HG02970 (cell line): ENCODE results near the gene DYDC2.
"Not testable (repeated sequence)": the region's sequence is repeated elsewhere in the genome, so short reads cannot be mapped to it uniquely, and the experiment has no call there.

Experiments used
- ATAC-seq: cut with Tn5 transposase; IDR thresholded peaks from one replicate; pipeline ENCODE4 v1.9.1; 2021; ENCODE audit warnings: mild to moderate bottlenecking, moderate library complexity, moderate number of reproducible peaks; ENCODE audit not compliant: unreplicated experiment, low FRiP score

DYDC2 gene

DNA sequence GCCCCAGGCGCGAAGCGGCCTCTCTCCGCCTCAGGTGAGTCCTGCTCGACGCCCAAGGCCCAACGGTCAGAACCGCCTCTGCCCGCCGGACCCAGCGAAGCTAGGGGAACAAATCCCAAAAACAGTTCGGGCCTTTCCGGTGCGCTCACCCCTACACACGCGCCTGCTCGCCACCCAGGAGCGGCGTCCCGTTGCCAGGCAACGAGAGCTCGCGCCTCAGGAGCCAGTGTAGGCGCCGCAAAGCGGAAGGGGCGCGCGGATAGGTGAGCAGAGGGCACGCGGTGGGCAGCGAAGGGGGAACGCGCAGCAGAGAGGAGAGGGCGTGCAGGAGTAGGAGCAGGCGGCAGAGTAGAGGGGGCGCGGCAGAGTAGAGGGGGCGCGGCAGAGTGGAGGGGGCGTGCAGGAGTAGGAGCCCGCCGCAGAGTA lies at the start of gene DYDC2, which contains the start of gene DYDC1:
Gene DYDC2, plus strand, starts transcription at position 219 of the 426 bp plus-strand sequence. CDS start 5,663 bp downstream, outside the sequence.
Gene DYDC1, minus strand, starts transcription at position 193 of the 426 bp plus-strand sequence. CDS start 4,154 bp downstream, outside the sequence.
- ATAC-seq, result no peak

- no peak for ATAC-seq
These were observed 43.1 kb upstream of the DYDC2 start for GRCh38 chr10:80313523-80313922.

- no peak for ATAC-seq
These were observed 41.2 kb upstream of the DYDC2 start for GRCh38 chr10:80315391-80315790.

GRCh38 chr10:80318742-80319141 lies 37.8 kb upstream of the DYDC2 start:
- no peak for ATAC-seq

- no peak for ATAC-seq
These were observed 37.3 kb upstream of the DYDC2 start for GRCh38 chr10:80319318-80319717.

DNA sequence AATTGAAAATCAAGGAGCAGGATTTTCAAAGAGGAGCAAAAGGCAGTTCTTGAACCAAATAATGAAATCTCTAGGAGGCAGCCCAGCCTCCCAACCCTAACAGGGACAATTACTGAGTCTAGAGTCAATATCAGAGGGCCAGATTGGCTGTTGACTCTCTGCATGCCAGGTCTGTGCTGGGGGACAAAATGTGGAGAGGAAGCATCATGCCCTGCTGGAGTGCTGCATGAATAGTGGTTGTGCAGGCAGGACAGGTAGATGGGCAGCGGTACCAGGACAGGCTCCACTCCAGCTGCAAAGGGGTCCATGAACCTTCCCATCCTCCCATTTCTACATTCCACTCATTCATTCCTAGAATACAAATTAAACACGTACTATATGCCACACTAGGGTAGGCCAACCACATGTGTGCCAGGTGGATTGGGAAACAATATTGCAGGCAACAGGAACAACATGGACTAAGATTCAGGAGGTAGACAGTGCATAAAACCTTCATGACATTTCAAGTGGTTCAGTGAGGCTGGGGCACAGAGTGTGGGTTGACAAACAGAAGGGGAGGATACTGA lies 36.8 kb upstream of the DYDC2 start:
- ATAC-seq, result no peak

DNA sequence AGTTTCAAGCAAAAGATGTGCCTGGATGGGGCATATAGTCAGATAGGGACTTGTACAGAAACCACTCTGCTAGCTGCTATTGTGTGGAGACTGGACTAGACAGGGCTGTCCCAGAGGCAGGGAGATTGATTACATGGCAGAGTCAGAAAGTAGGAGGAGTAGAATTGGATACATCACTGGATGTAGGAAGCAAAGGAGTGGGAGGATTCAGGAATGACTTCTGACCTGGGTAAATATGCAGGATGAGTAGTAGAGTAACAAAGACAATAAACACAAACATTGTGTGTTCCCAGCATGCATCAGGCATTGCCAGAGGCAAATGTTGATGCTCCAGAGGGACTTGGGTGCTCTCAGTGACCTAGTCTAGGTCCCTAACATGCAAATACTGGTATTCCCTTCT lies 36.2 kb upstream of the DYDC2 start:
- no peak for ATAC-seq

DNA sequence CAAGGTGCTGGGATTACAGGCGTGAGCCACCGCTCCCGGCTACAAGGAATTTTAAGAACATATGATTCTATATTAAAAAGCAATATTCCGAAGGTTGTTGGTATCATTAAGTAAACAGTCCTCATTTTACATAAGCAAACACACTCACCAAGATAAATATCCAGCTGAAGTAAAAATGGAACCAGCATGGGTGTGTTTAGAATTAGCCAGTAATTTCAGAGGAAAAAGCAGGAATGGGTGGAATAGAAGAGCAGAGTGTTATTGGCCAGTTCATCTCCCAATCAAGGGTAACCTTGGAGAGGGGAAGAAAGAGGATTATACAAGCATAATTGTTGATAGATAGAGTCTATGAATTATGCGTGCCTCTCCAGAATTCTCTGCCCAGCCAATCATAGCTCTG lies 35.4 kb upstream of the DYDC2 start:
- no peak for ATAC-seq

- no peak for ATAC-seq
These were observed 34.4 kb upstream of the DYDC2 start for GRCh38 chr10:80322158-80322557.

DNA sequence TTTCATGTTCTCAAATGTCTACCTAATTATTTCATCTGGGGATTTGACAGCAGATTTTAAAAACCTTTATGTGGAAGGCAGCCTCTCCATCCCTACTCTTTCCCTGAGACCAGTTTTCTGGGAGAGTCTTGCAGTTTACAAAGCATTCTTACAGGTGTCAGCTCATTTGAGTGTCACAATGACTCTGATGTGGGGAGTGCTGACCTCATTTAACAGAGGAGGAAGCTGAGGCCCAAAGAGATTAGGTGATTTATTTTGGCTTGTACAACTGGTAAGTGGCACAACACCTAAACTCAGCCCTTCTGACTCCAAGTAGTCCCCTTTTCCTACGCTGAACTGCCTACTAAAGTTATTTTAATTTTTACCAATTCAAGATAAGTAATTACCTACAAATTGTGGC lies 33.9 kb upstream of the DYDC2 start:
- ATAC-seq, result no peak

- ATAC-seq, result no peak
These were observed 33.3 kb upstream of the DYDC2 start for GRCh38 chr10:80323311-80323710.

DNA sequence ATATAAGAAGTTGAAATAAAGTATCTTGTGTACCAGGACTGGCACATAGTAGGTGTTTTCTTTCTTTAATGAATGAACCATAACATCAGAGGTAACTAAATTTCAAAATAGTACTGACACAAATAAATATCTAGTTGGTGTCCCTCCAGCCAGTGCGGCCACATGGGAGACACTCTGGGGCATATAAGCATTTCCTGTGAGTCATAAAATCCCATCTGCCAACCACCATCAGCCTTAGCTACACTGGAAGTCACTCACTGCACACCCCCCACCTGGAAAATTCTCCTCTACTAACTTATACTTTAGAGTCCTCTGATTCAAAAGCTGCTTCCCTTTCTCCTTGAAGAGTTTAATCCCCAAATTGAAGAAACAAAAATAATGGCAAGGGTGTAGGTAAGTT lies 32.5 kb upstream of the DYDC2 start:
- no peak for ATAC-seq

GRCh38 chr10:80324891-80325364 lies 31.7 kb upstream of the DYDC2 start:
- no peak for ATAC-seq

GRCh38 chr10:80333983-80334382 lies 22.6 kb upstream of the DYDC2 start:
- no peak for ATAC-seq

GRCh38 chr10:80344276-80344675 lies 12.3 kb upstream of the DYDC2 start:
- no peak for ATAC-seq

DNA sequence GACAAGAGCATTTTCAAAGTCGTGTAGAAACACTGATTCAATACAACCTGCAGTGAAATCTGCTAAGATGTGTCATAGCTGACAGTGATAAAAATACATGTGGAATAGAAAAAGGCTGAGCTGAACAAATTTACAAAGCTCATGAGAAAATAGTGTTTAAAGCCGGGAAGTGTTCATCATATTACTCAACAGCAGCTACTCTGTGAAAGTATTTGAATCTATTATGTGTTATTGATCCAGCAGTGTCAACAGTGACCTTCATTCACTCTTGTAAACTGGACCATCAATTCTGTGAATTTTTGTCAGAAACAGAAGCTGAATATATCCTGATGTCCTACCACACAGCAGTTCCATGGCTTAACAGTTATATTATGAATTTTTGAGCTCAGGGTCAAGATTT lies 11.7 kb upstream of the DYDC2 start:
- ATAC-seq, result no peak

DNA sequence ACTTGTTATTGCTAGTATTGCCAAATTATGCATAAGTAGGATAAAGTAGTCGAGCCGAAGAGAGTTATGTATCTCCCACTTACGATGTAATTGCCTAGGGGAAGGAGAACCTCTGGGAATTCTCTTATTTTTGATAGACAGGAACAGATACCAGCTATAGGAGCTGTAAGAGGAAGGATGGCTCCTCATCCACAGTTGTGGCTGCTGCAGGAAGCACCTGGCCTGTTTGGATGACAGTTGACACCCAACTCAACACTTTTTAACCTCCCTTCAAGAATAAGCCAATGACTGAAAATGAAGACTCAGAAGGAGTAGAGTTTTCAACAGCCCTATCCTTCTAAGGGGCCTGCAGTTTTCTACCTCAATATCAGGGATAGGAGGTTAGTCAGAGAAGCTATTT lies 6.3 kb upstream of the DYDC2 start:
- ATAC-seq, result no peak

DNA sequence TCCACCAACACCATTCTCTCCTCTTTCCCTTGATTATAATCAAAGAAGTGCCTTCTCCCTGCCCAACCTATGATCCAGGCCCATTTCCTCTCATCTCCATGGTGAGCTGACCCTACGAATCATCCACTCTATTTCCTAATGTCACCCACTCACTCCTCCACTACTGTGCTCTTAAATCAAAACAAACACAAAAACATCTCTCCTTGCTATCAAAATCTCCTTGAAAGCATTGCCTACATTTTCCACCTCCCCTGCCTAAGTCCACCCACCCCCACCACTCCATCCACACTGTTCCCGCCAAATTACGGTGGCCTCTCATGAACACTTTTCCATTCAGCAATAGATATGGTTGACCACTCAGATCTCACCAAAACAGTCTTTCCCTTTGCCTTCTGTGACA lies 5.4 kb upstream of the DYDC2 start:
- no peak for ATAC-seq

DNA sequence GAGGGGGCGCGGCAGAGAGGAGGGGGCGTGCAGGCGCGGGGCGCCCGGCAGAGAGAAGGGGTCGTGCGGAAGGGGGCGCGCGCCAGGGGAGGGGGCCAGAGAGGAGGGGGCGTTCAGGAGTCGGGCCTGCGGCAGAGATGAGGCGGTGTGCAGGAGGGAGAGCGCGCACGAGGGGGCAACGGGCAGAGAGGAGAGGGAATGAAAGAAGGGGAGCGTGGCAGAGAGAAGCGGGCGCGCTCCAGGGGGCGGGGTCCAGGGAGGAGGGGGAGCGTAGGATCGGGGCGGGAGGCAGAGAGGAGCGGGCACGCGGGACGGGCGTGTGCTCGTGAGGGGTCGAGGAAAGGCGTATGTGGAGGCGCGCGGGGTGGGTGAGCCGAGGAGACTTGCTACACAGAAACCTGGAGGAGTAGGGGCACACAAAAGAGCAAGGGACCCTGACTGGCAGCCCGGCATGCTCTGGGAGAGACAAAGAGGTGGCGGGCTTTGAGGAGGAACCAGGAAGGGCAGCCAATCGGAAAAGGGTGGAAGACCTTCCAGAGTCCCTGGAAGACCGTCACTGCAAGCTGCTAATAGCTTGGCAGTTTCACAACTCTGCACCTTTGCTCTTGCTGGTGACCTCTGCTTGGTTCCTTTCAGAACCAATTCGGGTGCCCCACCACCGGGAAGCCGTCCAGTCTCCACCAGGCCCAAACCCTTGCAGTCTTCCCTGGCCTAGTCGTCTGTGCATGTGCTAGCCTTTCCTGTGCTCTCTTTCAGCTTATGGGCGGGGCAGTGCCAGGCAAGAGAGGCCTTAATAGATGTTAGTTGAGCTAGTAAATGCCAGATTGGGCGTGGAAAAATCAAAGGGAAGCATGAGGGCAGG lies 639 bp downstream of the DYDC2 start:
- no peak for ATAC-seq

DNA sequence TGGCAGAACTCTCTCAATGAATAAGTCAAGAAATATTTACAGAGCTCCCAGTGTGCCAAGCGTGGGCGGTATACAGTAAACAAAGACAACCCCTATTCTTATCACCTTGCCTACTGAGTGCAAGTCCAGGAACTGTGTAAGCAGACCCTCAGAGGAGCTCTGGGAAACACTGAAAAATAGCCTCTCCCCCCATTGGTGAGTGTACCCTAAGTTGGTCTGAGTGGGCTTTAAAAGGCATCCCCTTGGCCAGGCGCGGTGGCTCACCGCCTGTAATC lies 1.2 kb downstream of the DYDC2 start:
- no peak for ATAC-seq

- ATAC-seq, result not testable (repeated sequence)
These were observed 2.3 kb downstream of the DYDC2 start for GRCh38 chr10:80358925-80359324.

DNA sequence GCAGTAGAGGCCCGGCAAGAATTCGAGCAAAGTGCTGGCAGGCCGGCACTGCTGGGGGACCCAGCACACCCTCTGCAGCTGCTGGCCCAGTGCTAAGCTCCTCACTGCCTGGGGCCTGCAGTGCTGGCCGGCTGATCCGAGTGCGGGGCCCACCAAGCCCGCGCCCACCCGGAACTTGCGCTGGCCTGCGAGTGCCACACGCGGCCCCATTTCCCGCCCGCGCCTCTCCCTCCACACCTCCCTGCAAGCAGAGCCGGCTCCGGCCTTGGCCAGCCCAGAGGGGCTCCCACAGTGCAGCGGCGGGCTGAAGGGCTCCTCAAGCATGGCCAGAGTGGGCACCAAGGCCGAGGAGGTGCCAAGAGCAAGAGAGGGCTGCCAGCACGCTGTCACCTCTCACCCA lies 3.1 kb downstream of the DYDC2 start:
- ATAC-seq, result no peak
